ENCODE measurements around the gene FOXP1. TPM values are rescaled to one million over a fixed set of nuclear protein-coding genes. Genes with fewer than 3 reads are reported as not detected.

The FOXP1 gene
- total RNA-seq, 1 experiment from 2014 or later: 2.9 TPM

- POLR2A ChIA-PET: no interaction called here
- CTCF ChIA-PET: no interaction called here
- Histone ChIP-seq H3K27me3 (ENCODE audit: control insufficient read depth, insufficient read depth, low read length) (no peaks in the 10 kb centered on the region), H3K36me3 (ENCODE audit: control insufficient read depth, insufficient read depth, low read length) (no peaks in the 10 kb centered on the region), H3K4me3 (ENCODE audit: low read depth in 2 of 2, low read length in 2 of 2) (no peak overlapping the region), H3K9me3 (ENCODE audit: control insufficient read depth, insufficient read depth, low read depth, low read length) (no peaks in the 10 kb centered on the region), H3K4me1 (ENCODE audit: control insufficient read depth, insufficient read depth, low read length) (no peaks in the 10 kb centered on the region), H3K27ac (ENCODE audit: low read length) (no peak overlapping the region)
- no peak for DNase-seq (ENCODE audit: low read depth, low spot score)
- TF ChIP-seq REST (IDR thresholded peaks at IDR 0.05; ENCODE audit: insufficient read depth in 1 of 2, low read depth in 2 of 2, low read length in 1 of 2) (no peak), SIN3A (IDR thresholded peaks at IDR 0.05; ENCODE audit: borderline replicate concordance, insufficient read depth, low read depth, low read length) (no peak), POLR2AphosphoS5 (IDR thresholded peaks at IDR 0.05; ENCODE audit: low read depth, low read length) (no peak), TCF7L2 (IDR thresholded peaks at IDR 0.05; ENCODE audit: low read depth, low read length) (no peak), CTCF (IDR thresholded peaks at IDR 0.05) (no peak)
- no peak for ATAC-seq
- in situ Hi-C loops (cut with HindIII; ENCODE audit: low pct_unique_long_range_greater_than_20kb, low sequenced_read_pairs): no loop called here
- intact Hi-C loops (cut with micrococcal nuclease; ENCODE audit: unreplicated experiment): no loop called here
- no TSS peak for BruUV-seq (replicated peaks)
Observed at GRCh38 chr3:71478568-71478967, 105.0 kb downstream of the FOXP1 start.

GRCh38 chr3:71476950-71477349 lies 106.6 kb downstream of the FOXP1 start:
- ChIA-PET CTCF (no interaction called here), POLR2A (no interaction called here)
- in situ Hi-C loops (cut with HindIII; ENCODE audit: low pct_unique_long_range_greater_than_20kb, low sequenced_read_pairs) (no loop called here), intact Hi-C loops (cut with micrococcal nuclease; ENCODE audit: unreplicated experiment) (no loop called here)
- DNase-seq (ENCODE audit: low read depth, low spot score) (no peak), ATAC-seq (no peak)
- Histone ChIP-seq H3K27me3 (ENCODE audit: control insufficient read depth, insufficient read depth, low read length) (no peaks in the 10 kb centered on the region), H3K36me3 (ENCODE audit: control insufficient read depth, insufficient read depth, low read length) (no peaks in the 10 kb centered on the region), H3K4me1 (ENCODE audit: control insufficient read depth, insufficient read depth, low read length) (no peaks in the 10 kb centered on the region), H3K27ac (ENCODE audit: low read length) (no peak overlapping the region), H3K9me3 (ENCODE audit: control insufficient read depth, insufficient read depth, low read depth, low read length) (no peaks in the 10 kb centered on the region), H3K4me3 (ENCODE audit: low read depth in 2 of 2, low read length in 2 of 2) (no peak overlapping the region)
- no TSS peak for BruUV-seq (replicated peaks)
- TF ChIP-seq POLR2AphosphoS5 (IDR thresholded peaks at IDR 0.05; ENCODE audit: low read depth, low read length) (no peak), SIN3A (IDR thresholded peaks at IDR 0.05; ENCODE audit: borderline replicate concordance, insufficient read depth, low read depth, low read length) (no peak), CTCF (IDR thresholded peaks at IDR 0.05) (no peak), TCF7L2 (IDR thresholded peaks at IDR 0.05; ENCODE audit: low read depth, low read length) (no peak), REST (IDR thresholded peaks at IDR 0.05; ENCODE audit: insufficient read depth in 1 of 2, low read depth in 2 of 2, low read length in 1 of 2) (no peak)

Measured in Panc1 (cell line).